Measurements from ENCODE around the gene PI4KA.

PI4KA gene

GRCh38 chr22:20881231-20881630, 22.6 kb upstream of the PI4KA start:
- no peak for DNase-seq (ENCODE audit: low read depth)
- no peak for TF ChIP-seq CTCF (IDR thresholded peaks at IDR 0.05; ENCODE audit: insufficient read depth, low read depth, low read length, missing control alignments)
- no peak overlapping the region for H3K4me3 ChIP-seq (ENCODE audit: low read depth, low read length)

- no peak overlapping the region for H3K4me3 ChIP-seq (ENCODE audit: low read depth, low read length)
- no peak for TF ChIP-seq CTCF (IDR thresholded peaks at IDR 0.05; ENCODE audit: insufficient read depth, low read depth, low read length, missing control alignments)
- no peak for DNase-seq (ENCODE audit: low read depth)
These were observed 19.1 kb upstream of the PI4KA start for GRCh38 chr22:20877715-20878114.

GRCh38 chr22:20875296-20875695, 16.7 kb upstream of the PI4KA start:
- no peak for TF ChIP-seq CTCF (IDR thresholded peaks at IDR 0.05; ENCODE audit: insufficient read depth, low read depth, low read length, missing control alignments)
- H3K4me3 ChIP-seq (ENCODE audit: low read depth, low read length), result no peak overlapping the region
- DNase-seq (ENCODE audit: low read depth), result no peak

GRCh38 chr22:20873214-20873613, 14.6 kb upstream of the PI4KA start:
- DNase-seq (ENCODE audit: low read depth), result no peak
- no peak overlapping the region for H3K4me3 ChIP-seq (ENCODE audit: low read depth, low read length)
- TF ChIP-seq CTCF (IDR thresholded peaks at IDR 0.05; ENCODE audit: insufficient read depth, low read depth, low read length, missing control alignments), result no peak

- TF ChIP-seq CTCF (IDR thresholded peaks at IDR 0.05; ENCODE audit: insufficient read depth, low read depth, low read length, missing control alignments), result no peak
These were observed 10.6 kb upstream of the PI4KA start for GRCh38 chr22:20869234-20869633.

GRCh38 chr22:20868025-20868962, 9.7 kb upstream of the PI4KA start:
- H3K4me3 ChIP-seq (ENCODE audit: low read depth, low read length), result no peak overlapping the region
- no peak for DNase-seq (ENCODE audit: low read depth)
- no peak for TF ChIP-seq CTCF (IDR thresholded peaks at IDR 0.05; ENCODE audit: insufficient read depth, low read depth, low read length, missing control alignments)

More at GRCh38 chr22:20869234-20869633, 10.6 kb upstream of the PI4KA start:
- DNase-seq (ENCODE audit: low read depth), result no peak
- no peak overlapping the region for H3K4me3 ChIP-seq (ENCODE audit: low read depth, low read length)

Measured in GM12865 (cell line).